ENCODE data around the gene MEF2D.

The MEF2D gene

DNA sequence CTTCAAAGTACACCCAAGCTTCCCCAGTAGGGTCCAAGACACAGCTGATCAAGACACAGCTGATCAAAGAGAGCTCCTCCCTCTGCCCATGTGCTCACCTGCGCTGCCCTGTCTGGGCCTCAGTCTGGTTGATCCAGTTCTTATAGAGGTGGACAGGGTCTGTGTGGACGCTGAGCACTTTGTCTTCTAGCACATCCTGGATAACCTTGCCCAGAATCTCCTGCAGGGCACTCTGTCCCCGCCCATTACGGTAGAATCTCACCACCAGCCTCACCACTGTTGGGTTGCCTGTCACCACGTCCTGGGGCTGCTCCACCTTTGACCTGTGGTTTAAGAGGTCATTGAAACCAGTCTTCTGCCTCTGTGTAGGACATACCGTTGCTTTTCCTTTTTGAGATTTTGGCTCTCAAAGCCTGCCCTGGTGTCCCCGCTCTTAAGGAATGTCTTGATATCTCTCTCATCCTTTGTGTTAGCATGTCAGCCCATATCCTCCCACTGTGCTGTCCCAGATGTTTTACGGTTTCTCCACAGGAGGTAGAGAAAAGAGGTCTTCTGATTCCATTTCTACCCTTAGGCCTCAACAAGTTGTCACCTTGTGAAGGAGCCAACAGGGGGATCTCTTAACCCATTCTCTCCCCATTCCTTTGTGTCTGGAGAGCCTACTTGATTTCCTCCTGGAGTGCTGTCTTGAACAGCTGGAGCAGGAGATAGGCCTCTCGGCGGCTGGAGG, 38.3 kb upstream of the MEF2D start:
- TF ChIP-seq, protein P1, sequence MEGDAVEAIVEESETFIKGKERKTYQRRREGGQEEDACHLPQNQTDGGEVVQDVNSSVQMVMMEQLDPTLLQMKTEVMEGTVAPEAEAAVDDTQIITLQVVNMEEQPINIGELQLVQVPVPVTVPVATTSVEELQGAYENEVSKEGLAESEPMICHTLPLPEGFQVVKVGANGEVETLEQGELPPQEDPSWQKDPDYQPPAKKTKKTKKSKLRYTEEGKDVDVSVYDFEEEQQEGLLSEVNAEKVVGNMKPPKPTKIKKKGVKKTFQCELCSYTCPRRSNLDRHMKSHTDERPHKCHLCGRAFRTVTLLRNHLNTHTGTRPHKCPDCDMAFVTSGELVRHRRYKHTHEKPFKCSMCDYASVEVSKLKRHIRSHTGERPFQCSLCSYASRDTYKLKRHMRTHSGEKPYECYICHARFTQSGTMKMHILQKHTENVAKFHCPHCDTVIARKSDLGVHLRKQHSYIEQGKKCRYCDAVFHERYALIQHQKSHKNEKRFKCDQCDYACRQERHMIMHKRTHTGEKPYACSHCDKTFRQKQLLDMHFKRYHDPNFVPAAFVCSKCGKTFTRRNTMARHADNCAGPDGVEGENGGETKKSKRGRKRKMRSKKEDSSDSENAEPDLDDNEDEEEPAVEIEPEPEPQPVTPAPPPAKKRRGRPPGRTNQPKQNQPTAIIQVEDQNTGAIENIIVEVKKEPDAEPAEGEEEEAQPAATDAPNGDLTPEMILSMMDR (IDR thresholded peaks at IDR 0.05; ENCODE audit: low read depth, low read length, missing control alignments), result no peak
- in situ Hi-C loops (cut with HindIII; ENCODE audit: low pct_ligation_motif_present, low sequenced_read_pairs), result no loop called here
- Histone ChIP-seq H3K4me3 (ENCODE audit: low read depth, low read length) (no peak overlapping the region), H3K27me3 (replicated peaks) (no peaks in the 10 kb centered on the region), H3K27ac (no peak overlapping the region), H3K36me3 (replicated peaks) (no peaks in the 10 kb centered on the region)
- no peak for DNase-seq

DNA sequence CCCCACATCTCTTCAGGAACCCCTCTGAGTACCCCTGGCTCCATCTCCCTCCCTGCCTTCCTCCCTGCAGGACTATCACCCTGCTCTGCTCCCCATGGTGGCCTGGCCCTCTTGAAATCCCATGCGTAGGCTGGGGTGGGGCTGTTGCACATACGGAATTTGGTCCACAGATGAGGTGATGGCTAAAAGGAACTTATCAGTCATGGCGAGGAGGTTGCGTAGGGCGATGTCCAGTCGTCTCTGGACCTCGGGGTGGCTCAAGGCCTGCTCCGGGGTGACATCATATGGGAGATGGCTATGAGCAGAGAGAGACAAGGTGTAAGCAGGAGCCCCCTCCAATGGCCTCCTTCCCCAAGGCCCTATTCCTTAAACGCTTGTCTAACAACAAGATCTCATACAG, 36.5 kb upstream of the MEF2D start:
- Histone ChIP-seq H3K27me3 (replicated peaks) (no peaks in the 10 kb centered on the region), H3K27ac (no peak overlapping the region), H3K36me3 (replicated peaks) (no peaks in the 10 kb centered on the region), H3K4me3 (ENCODE audit: low read depth, low read length) (no peak overlapping the region)
- TF ChIP-seq, protein P1 (IDR thresholded peaks at IDR 0.05; ENCODE audit: low read depth, low read length, missing control alignments), result no peak
- in situ Hi-C loops (cut with HindIII; ENCODE audit: low pct_ligation_motif_present, low sequenced_read_pairs), result no loop called here
- DNase-seq, result no peak

DNA sequence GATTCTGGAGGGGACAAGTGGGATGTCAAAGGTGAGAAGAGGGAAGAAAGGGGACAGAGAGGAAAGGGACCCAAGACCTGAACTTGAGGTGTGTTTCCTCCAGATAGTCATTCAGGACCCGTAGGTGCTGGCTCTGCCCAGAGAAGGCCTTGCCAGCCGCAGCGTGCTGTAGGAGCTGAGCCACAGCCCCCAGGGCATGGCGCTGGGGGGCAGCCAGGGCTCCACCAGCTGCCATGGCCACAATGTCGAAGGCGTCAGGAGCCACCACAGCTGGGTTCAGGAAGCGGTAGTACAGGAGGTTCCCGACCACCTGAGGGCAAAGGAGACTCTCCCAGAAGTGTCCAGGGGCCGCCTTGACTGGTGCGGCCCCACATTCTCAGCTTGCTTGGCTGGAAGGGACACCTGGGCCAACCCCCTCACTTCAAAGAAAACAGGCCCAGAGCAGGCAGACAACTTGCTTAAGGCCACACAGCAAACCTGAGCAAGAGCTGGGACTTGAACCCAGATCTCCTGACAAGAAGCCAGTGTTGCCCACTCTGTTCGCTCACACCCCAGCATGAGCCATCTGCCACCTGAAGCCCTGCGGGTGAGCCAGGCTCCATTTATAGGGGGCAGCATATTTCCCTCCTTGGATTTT, 34.0 kb upstream of the MEF2D start:
- Histone ChIP-seq H3K4me3 (ENCODE audit: low read depth, low read length) (no peak overlapping the region), H3K36me3 (replicated peaks) (no peaks in the 10 kb centered on the region), H3K27me3 (replicated peaks) (no peaks in the 10 kb centered on the region), H3K27ac (no peak overlapping the region)
- TF ChIP-seq, protein P1 (IDR thresholded peaks at IDR 0.05; ENCODE audit: low read depth, low read length, missing control alignments), result no peak
- no peak for DNase-seq
- in situ Hi-C loops (cut with HindIII; ENCODE audit: low pct_ligation_motif_present, low sequenced_read_pairs), result no loop called here

DNA sequence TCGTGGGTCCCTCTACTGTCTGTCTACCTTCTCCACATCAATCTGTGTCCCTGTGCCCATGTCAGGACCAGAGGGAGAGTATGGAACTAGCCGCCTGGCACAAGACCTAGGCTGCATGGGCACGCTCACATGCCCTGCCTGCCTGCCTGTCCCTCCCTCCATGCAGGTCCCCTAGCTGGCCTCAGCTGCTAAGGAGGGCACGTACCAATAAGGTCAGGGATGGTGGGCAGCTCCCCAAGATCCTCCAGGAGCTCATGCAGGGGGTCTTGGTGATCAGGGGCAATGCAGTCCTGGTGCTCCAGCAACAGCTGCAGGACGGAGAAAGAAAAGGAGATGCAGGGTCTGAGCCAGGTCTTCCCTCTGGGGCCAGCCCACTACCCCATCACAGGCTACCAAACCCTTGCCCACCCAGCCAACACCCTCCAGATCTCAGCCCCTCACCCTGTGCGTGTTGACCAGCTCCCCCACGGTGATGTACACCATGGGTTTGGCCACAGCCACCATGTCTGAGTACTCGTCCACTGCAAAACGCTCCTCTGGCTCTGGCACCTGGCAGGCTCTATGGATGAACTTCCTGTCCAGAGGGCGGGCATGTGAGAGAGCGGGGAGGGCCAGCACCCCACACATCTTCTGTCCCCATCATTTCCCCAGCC, 33.1 kb upstream of the MEF2D start:
- in situ Hi-C loops (cut with HindIII; ENCODE audit: low pct_ligation_motif_present, low sequenced_read_pairs), result no loop called here
- Histone ChIP-seq H3K36me3 (replicated peaks) (no peaks in the 10 kb centered on the region), H3K4me3 (ENCODE audit: low read depth, low read length) (no peak overlapping the region), H3K27ac (no peak overlapping the region), H3K27me3 (replicated peaks) (no peaks in the 10 kb centered on the region)
- TF ChIP-seq, protein P1 (IDR thresholded peaks at IDR 0.05; ENCODE audit: low read depth, low read length, missing control alignments), result no peak
- DNase-seq, result no peak

DNA sequence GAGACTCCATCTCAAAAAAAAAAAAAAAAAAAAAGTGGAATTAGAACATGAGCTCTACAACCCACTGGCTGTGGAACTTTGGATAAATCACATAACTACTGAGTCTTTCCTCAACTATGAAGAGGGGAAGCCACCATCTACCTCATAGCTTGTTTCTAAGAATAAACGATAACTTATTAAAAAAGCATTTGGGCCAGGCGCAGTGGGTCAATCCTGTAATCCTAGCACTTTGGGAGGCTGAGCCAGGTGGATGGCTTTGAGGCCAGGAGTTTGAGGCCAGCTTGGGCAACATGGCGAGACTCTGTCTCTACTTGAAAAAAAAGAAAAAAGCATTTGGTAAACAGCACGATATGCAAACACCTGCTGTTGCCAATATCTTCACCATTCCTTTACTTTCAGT, 31.8 kb upstream of the MEF2D start:
- Histone ChIP-seq H3K36me3 (replicated peaks) (no peaks in the 10 kb centered on the region), H3K27me3 (replicated peaks) (no peaks in the 10 kb centered on the region), H3K4me3 (ENCODE audit: low read depth, low read length) (no peak overlapping the region), H3K27ac (no peak overlapping the region)
- TF ChIP-seq, protein P1 (IDR thresholded peaks at IDR 0.05; ENCODE audit: low read depth, low read length, missing control alignments), result no peak
- in situ Hi-C loops (cut with HindIII; ENCODE audit: low pct_ligation_motif_present, low sequenced_read_pairs), result no loop called here
- no peak for DNase-seq
